ENCODE data around the gene BICDL2.
"Not testable (repeated sequence)": the region's sequence is repeated elsewhere in the genome, so short reads cannot be mapped to it uniquely, and the experiment has no call there.

BICDL2 gene

DNA sequence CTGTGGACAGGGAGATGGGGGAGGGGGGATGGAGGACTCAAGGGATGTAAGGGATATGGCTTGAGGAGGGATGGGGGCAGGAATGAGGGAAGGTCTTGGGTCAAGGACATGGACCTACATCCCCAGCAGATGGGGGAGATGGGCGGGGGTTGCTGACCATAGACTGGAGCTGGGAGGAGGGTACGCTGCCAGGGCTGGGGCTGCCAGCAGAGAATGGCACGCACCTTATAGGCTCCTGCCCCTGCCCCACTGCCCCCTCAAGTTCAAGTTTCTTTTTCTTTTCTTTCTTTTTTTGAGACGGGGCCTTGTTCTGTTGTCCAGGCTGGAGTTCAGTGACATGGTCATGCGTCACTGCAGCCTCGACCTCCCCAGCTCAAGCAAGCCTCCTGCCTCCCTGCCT is 39.2 kb upstream of the BICDL2 start:
- H3K4me3 ChIP-seq (ENCODE audit: low read depth, low read length); POLR2A ChIA-PET; H3K36me3 ChIP-seq (ENCODE audit: control insufficient read depth in 2 of 2, insufficient read depth in 1 of 2, low read length in 2 of 2); H3K27ac ChIP-seq (ENCODE audit: extremely low read depth, low read depth, low read length); H3K9me3 ChIP-seq (ENCODE audit: control insufficient read depth, insufficient read depth, low read depth, low read length); H3K4me1 ChIP-seq (ENCODE audit: control insufficient read depth, insufficient read depth, low read length): not testable (repeated sequence)
- CTCF ChIA-PET = interaction anchor here (1.0 to 1.7 kb wide), 4 partner anchors 10 to 44 kb away, joined by 3 to 6 read pairs (median 4); no protein-coding TSS in a partner anchor

DNA sequence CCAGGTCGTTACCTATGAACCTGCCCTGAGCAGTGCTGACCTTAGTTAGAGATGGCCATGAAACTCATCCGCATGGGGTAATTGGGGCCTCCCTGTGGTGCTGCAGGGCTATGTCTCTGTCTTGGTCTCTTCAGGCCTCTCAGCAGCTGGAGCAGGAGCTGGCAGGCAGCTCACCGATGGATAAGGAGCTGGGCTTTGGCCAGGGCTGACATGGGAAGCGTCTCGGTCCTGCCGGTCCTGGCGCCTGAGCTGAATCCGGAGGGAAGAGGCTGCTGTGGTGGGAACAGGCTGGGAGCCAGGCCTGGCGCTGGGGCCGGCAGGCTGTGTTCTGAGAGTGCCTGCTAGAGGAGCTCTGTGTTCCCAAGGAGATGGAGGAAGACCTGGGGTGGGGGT is 38.8 kb upstream of the BICDL2 start:
- Histone ChIP-seq H3K4me1 (ENCODE audit: control insufficient read depth, insufficient read depth, low read length) (no peaks in the 10 kb centered on the region), H3K9me3 (ENCODE audit: control insufficient read depth, insufficient read depth, low read depth, low read length) (no peaks in the 10 kb centered on the region), H3K4me3 (ENCODE audit: low read depth, low read length) (no peak overlapping the region), H3K36me3 (ENCODE audit: control insufficient read depth in 2 of 2, insufficient read depth in 1 of 2, low read length in 2 of 2) (no peaks in the 10 kb centered on the region), H3K27ac (ENCODE audit: extremely low read depth, low read depth, low read length) (no peak overlapping the region)
- ChIA-PET CTCF (interaction anchor here (1.1 to 1.7 kb wide), 4 partner anchors 9 to 54 kb away, joined by 3 to 6 read pairs (median 3); no protein-coding TSS in a partner anchor), POLR2A (interaction anchor here (1.1 kb wide), 1 partner anchor 54 kb away, joined by 4 read pairs; no protein-coding TSS in a partner anchor)
- TF ChIP-seq SP7 (tag by site-specific recombination; IDR thresholded peaks at IDR 0.05) (no peak), YY2 (tag by site-specific recombination; IDR thresholded peaks at IDR 0.05) (no peak), ZNF791 (tag by site-specific recombination; IDR thresholded peaks at IDR 0.05) (no peak), ZNF654 (tag by site-specific recombination; IDR thresholded peaks at IDR 0.05; ENCODE audit: low read depth) (no peak), ZNF521 (tag by site-specific recombination; IDR thresholded peaks at IDR 0.05) (no peak)

DNA sequence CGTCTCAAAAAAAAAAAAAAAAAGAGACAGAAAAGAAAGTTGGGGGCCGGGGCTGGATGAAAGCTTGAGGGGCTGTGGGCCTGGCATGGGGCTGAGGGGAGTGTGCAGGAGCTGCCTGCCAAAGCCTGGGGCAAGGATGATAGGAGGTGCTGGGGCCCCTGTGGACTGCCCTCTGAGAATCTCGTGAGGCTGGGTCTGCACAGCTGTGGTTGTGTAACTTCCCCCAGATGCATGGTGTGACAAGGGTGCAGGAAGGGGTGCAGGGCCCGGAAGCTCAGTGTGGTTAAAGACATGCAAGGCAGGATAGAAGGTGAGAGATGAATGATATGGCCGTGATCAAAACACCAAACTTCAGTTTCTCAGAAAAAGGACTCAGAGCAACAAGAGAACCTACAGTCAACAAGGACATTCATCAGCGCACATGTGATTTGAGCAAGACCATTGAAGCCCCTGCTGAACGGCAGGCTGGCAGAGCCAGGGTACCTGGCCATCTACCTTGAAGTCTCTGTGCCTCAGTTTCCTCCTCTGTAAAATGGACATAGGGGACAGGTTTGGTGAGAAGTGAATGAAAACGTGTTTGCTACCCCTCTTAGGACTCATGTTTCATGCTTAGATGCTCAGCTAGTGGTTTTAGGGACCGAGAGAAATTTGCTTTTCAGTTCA is 38.2 kb upstream of the BICDL2 start:
- CTCF ChIA-PET = interaction anchor here (1.1 to 1.7 kb wide), 4 partner anchors 9 to 55 kb away, joined by 3 to 6 read pairs (median 3); no protein-coding TSS in a partner anchor
- no peak overlapping the region for H3K27ac ChIP-seq (ENCODE audit: extremely low read depth, low read depth, low read length)

More for the DNA sequence above, 38.2 kb upstream of the BICDL2 start:
- no peaks in the 10 kb centered on the region for H3K9me3 ChIP-seq (ENCODE audit: control insufficient read depth, insufficient read depth, low read depth, low read length)
- no peaks in the 10 kb centered on the region for H3K4me1 ChIP-seq (ENCODE audit: control insufficient read depth, insufficient read depth, low read length)
- POLR2A ChIA-PET = interaction anchor here (1.1 kb wide), 1 partner anchor 54 kb away, joined by 4 read pairs; no protein-coding TSS in a partner anchor
- no peaks in the 10 kb centered on the region for H3K36me3 ChIP-seq (ENCODE audit: control insufficient read depth in 2 of 2, insufficient read depth in 1 of 2, low read length in 2 of 2)
- TF ChIP-seq, protein P1, sequence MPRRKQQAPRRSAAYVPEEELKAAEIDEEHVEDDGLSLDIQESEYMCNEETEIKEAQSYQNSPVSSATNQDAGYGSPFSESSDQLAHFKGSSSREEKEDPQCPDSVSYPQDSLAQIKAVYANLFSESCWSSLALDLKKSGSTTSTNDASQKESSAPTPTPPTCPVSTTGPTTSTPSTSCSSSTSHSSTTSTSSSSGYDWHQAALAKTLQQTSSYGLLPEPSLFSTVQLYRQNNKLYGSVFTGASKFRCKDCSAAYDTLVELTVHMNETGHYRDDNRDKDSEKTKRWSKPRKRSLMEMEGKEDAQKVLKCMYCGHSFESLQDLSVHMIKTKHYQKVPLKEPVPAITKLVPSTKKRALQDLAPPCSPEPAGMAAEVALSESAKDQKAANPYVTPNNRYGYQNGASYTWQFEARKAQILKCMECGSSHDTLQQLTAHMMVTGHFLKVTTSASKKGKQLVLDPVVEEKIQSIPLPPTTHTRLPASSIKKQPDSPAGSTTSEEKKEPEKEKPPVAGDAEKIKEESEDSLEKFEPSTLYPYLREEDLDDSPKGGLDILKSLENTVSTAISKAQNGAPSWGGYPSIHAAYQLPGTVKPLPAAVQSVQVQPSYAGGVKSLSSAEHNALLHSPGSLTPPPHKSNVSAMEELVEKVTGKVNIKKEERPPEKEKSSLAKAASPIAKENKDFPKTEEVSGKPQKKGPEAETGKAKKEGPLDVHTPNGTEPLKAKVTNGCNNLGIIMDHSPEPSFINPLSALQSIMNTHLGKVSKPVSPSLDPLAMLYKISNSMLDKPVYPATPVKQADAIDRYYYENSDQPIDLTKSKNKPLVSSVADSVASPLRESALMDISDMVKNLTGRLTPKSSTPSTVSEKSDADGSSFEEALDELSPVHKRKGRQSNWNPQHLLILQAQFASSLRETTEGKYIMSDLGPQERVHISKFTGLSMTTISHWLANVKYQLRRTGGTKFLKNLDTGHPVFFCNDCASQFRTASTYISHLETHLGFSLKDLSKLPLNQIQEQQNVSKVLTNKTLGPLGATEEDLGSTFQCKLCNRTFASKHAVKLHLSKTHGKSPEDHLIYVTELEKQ (tag by site-specific recombination; IDR thresholded peaks at IDR 0.05; ENCODE audit: borderline replicate concordance) = no peak
- TF ChIP-seq MZF1 (tag by site-specific recombination; IDR thresholded peaks at IDR 0.05; ENCODE audit: borderline replicate concordance) = no peak
- no peak for TF ChIP-seq ZNF555 (tag by site-specific recombination; conservative IDR thresholded peaks at IDR 0.05)
- TF ChIP-seq ZFHX2 (tag by site-specific recombination; conservative IDR thresholded peaks at IDR 0.05) = no peak
- no peak for TF ChIP-seq ZBTB26 (tag by site-specific recombination; optimal IDR thresholded peaks at IDR 0.05)
- TF ChIP-seq ZNF133 (tag by site-specific recombination; IDR thresholded peaks at IDR 0.05) = no peak
- TF ChIP-seq ZNF223 (tag by site-specific recombination; IDR thresholded peaks at IDR 0.05) = no peak
- no peak for TF ChIP-seq AEBP2 (tag by site-specific recombination; IDR thresholded peaks at IDR 0.05; ENCODE audit: borderline replicate concordance)
- TF ChIP-seq, protein P2, sequence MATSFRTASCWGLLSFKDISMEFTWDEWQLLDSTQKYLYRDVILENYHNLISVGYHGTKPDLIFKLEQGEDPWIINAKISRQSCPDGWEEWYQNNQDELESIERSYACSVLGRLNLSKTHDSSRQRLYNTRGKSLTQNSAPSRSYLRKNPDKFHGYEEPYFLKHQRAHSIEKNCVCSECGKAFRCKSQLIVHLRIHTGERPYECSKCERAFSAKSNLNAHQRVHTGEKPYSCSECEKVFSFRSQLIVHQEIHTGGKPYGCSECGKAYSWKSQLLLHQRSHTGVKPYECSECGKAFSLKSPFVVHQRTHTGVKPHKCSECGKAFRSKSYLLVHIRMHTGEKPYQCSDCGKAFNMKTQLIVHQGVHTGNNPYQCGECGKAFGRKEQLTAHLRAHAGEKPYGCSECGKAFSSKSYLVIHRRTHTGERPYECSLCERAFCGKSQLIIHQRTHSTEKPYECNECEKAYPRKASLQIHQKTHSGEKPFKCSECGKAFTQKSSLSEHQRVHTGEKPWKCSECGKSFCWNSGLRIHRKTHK (tag by site-specific recombination; IDR thresholded peaks at IDR 0.05) = no peak
- no peak overlapping the region for H3K4me3 ChIP-seq (ENCODE audit: low read depth, low read length)

Measured in HEK293 (cell line).